HG02981 (cell line): Measurements from ENCODE around the gene TGM1.

Experiments
- ATAC-seq: cut with Tn5 transposase; IDR thresholded peaks from one replicate; pipeline ENCODE4 v1.9.1; 2021; ENCODE audit warnings: mild to moderate bottlenecking, moderate library complexity; ENCODE audit not compliant: unreplicated experiment

TGM1 gene

GRCh38 chr14:24292118-24292807, 29.3 kb upstream of the TGM1 start:
- no peak for ATAC-seq

DNA sequence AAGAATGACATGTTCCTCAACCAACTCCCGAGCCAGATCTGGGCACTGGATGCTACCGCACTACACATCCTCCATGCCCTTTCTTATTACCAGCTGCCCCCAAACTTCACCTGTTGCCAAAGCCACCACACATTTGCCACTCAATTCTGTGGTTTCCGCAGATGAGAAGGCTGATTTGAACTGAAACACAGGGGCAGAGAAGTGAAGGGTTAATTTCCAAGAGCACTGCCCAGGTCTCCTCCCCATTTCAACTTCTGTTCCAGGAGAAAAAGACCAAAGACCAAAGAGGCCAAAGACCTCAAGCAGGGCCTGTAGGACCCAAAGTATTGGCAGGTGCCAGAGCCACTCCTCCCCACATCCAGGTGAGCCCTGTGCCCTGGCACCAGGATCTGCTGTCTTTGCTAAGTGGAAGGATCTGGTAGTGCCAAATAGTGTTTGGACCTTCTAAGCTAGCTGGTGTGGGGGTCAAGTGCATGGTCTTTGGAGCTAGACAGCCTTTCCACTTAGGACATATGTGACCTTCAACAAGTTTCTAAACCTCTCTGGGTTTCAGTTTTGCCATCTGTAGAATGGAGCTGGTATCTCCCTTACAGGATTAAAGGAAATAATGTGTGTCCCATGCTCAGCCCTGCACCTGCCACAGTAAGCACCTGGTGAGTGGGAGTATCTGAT, 28.6 kb upstream of the TGM1 start:
- ATAC-seq = no peak

DNA sequence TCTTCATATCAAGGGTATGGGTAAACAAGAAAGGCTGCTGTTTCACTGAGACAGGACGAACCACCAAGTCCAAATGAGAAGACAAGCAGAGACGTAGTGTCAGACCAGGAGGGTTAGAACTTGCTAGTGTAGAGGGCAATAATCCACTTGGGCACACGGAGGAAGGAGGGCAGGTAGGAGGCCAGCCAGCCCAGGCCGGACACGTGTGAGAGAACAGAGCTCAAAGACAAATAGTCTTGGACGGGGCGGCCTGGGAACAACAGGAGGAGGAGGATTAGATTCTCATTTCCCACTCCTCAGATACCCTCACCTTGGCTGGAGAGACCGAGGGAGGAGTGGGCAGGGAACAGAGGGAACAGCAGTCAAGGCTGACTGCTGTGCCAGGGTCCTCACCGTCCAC, 27.8 kb upstream of the TGM1 start:
- ATAC-seq = no peak

DNA sequence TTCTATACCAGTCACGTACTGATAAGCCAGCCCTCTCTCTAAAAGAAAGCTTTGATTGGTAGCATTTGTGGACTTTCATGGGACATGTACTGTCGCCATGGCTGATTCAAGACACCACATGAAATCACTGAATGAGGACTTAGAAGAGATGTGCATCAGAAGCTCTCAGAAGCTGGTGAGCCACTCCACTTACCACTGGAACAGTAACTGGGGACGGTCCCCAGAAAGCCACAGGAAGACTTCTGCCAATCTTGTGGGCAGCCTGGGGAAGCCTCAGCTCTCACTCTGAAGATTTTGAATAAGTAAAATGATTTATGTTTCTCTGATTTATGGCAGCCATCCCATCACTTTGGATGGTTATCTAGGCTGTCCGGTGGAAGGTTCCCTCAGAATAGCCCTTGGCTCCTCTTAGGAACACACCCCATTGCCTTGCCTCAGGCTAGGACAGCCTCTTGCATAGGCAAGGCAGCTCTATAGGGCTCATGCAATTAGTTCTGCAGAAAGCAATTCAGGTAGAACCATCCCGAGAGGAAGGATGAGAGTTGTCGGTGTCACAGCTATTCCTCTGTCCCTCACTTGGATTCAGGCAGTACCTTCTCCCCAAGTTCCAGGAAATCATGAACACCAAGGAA, 26.8 kb upstream of the TGM1 start:
- ATAC-seq = peak; percentile 70

GRCh38 chr14:24286996-24287395, 24.0 kb upstream of the TGM1 start:
- no peak for ATAC-seq

DNA sequence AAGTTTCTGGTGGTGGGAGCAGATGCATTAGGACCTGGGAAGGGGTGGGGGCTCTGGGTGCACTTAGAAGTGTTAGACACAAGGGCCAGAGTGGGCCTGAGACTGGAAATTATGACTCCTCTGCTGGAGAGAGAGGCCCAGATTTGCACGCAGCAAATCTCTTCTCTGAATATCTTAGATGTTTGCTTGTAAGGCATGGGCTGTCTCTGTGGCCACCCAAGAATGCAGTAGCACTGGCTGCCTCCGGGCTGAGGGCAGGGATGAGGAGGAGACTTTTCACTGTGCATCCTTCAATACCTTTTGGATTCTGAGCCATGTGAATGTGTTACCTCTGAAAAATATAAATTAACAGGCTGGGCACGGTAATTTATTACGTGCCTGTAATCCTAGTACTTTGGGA, 22.4 kb upstream of the TGM1 start:
- ATAC-seq = no peak

GRCh38 chr14:24284501-24285035, 21.6 kb upstream of the TGM1 start:
- no peak for ATAC-seq

DNA sequence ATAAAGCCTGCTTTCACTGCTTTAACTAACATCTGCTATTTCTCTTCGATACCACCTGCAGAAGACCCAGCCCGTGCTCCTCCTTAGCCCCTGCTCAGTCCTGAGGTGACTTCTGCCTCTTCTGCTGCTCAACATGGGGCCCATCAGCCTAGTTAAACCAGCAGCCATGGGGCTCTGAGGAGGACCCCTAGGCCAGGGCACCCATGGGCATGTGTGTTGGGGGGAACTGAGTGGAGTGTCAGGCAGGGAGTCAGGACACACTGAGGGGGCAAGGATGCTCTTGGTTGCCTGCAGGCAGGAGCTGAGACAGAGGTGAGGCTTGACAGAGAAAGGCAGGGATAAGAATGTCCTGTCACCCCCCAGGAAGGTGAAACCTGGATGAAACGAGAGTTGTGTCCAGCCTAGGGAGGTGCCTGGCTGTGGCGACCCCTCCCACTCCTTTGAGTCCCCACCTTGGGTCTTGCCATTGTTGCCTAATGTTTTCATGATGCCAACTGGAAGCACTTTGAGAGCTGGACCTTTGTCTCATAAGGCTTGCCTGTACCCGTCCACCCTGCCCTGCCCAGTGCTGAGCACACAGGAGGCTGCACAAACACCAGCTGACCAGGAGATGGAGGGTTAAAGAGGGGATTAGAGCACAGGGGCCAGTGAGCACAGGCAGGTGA, 21.0 kb upstream of the TGM1 start:
- no peak for ATAC-seq

DNA sequence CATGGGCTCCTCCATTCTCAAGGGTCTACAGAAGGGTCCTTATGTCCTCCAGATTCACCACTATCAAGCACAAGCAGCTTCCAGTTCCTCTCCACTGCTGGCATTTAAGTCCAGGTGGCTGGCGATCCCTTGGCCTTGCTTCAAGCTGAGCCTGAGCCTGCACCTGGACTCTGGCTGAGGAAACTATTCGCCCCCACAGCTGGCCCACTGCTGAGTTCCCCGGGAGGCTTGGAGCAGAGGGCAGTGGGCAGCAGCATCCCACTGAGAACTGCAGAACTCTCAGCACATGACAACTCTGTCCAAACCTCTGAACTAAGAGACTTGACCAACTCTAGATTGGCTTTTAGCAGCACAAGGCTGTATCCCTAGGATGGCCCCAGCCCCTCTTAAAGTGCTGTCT, 19.8 kb upstream of the TGM1 start:
- ATAC-seq = no peak

DNA sequence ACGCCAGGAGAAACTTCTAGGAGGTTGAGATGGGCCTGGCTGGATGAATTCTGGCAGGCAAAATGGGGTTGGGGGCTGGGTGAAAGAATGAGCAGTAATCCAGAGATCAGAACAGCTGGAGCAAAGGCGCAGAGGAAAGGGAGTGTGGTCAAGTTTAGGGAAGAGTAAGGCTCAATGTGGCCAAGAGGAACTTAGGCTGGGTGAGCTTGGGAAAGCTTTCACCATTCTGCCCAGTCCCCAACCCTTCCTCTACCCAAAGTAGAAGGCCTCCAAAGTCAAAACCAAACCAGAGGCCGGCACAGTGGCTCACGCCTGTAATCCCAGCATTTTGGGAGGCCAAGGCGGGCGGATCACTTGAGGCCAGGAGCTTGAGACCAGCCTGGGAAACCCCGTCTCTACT, 18.7 kb upstream of the TGM1 start:
- no peak for ATAC-seq

DNA sequence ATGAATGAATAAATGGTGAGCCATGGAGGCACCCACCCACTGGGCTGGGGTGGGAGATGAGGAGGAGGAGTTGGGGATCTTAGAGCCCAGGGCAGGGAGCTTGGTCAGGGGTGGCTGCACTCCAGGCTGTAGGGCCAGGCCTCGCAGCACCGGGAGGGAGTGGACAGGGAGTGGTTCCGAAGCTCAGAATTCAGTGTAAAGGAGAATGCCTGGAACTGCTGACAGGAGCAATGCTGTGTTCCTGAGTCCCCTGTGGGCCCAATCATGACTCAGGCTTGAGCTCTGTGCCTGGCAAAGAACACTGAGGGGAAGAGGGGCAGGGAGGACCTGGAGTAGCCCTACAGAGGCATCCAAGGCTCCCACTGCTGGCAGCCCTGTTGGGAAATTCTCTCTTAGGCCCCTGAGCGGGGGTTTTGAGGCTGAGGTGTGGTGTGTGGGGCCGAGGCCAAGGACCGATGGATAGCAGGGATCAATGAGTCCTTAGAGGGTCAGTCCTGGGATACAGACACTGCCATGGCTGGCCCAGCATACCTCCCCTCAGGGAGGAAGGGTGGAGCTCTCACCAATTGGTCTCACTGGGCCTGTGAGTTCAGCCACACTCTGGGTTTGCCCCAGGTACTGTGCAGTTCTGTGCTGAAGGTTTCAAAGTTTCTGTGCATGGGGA, 18.0 kb upstream of the TGM1 start:
- ATAC-seq = no peak

- no peak for ATAC-seq
These were observed 16.6 kb upstream of the TGM1 start for GRCh38 chr14:24279301-24280186.

- no peak for ATAC-seq
These were observed 15.4 kb upstream of the TGM1 start for GRCh38 chr14:24278424-24278823.

DNA sequence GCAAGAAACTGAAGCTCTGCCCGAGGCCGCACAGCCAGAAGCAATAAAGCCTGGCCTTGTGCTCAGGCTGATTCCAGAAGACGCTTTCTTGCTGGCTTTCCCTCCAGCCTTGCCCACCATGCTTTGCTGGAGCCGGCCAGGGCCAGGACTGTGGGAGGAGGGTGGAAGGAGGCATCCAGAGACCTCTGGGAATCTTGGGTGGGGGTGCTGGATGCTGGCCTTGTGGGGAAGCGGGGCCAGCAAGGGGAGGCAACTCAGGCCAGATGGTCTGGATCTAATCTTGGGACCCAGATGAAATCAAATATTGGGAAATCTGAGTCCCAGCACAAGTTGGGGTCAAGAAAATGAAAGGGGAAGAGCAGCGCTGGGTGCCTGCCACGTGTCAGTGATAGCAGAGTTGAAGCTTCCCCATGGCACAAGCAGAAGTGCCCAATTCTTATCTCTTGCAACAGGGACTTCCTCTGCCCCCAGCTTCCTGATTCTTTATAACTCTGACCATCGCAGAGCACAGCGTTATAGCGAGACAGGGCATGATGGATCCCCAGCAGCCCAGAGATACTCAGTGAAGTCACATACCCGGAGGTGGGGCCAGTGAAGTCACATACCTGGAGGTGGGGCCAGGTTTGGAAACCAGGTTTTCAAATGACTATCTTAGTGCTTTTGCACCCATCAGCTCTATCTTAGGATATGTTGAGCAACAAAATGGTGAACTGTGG, 14.8 kb upstream of the TGM1 start:
- no peak for ATAC-seq

GRCh38 chr14:24277071-24277470, 14.1 kb upstream of the TGM1 start:
- no peak for ATAC-seq

GRCh38 chr14:24274101-24274543, 11.1 kb upstream of the TGM1 start:
- peak; percentile 43 for ATAC-seq

DNA sequence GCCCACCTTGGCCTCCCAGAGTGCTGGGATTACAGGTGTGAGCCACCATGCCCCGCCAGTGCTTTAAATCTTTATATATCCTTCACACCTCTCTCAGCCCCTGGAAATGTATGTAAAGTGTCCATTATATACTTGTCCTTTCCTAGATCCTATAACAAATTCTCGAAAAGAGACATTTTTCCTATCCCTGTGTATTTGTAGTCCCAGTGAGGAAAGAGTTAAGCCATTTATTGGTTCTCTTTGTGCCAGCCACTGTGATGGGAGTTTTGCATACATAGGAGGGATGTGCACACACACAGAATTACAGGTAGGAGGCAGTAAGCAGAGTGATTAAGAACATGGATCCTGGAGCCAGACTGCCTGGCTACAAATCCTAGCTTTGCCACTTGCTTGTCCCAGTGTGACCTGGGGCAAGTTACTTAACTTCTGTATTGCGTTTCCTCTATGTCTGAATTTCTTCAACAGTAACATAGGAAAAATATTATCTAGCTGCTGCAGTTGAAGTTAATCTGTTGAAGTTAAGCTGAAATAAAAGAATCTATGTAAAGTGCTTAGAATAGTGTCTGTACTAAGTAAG, 10.5 kb upstream of the TGM1 start:
- no peak for ATAC-seq

- ATAC-seq = no peak
These were observed 9.5 kb upstream of the TGM1 start for GRCh38 chr14:24272467-24272866.

GRCh38 chr14:24271834-24272263, 8.9 kb upstream of the TGM1 start:
- ATAC-seq = no peak
